GM19438 (cell line): ENCODE data around the gene AXIN1.
"Not testable (repeated sequence)": the region's sequence is repeated elsewhere in the genome, so short reads cannot be mapped to it uniquely, and the experiment has no call there.

ENCODE experiments used
- ATAC-seq: cut with Tn5 transposase; IDR thresholded peaks from one replicate; pipeline ENCODE4 v1.9.1; 2021; ENCODE audit warnings: low read depth; ENCODE audit not compliant: unreplicated experiment

AXIN1 gene

GRCh38 chr16:381789-382717 is 29.5 kb upstream of the AXIN1 start, which contains the start of gene PGAP6:
TSS of gene PGAP6 (minus strand) at chr16:381978. CDS start at chr16:381821, 157 bp downstream.
- peak; percentile 58 for ATAC-seq

- peak; percentile 13 for ATAC-seq
These were observed 28.7 kb upstream of the AXIN1 start for GRCh38 chr16:381012-381788.

- no peak for ATAC-seq
These were observed 28.2 kb upstream of the AXIN1 start for GRCh38 chr16:380762-381011.

DNA sequence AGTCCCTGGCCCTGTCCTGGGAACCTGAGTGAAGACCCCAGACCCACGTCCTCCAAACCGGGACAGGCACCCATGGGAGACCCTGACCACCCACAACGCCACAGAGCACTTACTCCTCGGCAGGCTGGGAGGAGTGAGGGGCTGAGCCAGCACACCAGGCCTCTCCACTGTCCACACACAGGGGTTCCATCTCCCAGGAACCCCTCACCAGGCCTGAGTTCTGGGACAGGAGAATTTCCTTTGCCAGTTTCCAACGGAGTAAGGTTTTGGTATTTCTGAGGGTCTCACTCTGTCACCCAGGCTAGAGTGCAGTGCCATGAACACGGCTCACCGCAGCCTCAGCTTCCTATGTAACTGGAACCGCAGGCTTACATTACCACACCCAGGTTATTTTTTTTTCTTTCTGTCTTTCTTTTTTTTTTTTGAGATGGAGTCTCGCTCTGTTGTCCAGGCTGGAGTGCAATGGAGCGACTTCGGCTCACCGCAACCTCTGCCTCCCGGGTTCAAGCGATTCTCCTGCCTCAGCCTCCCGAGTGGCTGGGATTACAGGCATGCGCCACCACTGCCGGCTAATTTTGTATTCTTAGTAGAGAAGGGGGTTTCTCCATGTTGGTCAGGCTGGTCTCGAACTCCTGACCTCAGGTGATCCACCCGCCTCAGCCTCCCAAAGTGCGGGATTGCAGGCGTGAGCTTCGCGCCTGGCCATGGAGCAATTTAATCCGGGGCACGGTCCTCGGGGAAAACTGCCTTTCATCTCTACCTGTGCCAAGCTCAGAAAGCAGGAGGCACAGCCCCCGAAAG is 27.6 kb upstream of the AXIN1 start:
- ATAC-seq, result no peak

DNA sequence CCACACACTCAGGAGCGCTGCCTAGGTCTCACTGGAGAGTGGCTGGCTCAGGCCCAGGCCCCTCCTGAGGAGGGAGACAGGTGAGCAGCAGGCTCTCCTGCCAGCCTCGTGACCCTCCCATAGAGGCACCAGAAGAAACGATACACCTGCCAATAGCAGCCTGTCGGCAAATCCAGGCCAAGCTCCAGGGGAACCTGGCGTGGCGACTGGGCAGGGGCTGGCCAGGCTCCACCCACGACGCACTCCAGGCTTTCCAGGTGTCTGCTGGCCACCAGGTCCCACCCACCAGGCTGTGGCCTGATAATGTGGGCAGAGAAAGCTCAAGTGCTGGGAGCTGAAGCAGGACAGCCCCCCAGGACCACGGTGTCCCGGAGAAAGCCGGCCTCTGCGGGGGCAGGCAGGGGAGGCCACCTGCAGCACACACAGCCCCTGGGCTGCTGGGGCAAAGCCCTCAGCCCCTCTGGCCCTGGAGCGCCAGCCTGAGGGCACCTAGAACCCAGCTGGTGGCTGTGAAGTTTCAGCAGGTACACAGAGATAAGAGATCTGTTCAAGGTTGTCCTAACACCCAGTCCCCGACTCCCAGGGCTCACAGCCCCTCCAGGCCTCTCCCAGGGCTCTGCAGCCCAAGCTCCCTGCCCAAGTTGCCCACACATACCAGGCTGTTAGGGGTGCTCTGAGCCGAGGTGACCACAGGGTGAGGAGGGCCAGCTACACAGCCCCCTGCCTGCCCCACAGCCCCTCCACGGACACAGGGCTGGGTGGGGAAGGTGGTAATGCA is 26.8 kb upstream of the AXIN1 start:
- ATAC-seq, result no peak

- no peak for ATAC-seq
These were observed 26.3 kb upstream of the AXIN1 start for GRCh38 chr16:378821-379182.

DNA sequence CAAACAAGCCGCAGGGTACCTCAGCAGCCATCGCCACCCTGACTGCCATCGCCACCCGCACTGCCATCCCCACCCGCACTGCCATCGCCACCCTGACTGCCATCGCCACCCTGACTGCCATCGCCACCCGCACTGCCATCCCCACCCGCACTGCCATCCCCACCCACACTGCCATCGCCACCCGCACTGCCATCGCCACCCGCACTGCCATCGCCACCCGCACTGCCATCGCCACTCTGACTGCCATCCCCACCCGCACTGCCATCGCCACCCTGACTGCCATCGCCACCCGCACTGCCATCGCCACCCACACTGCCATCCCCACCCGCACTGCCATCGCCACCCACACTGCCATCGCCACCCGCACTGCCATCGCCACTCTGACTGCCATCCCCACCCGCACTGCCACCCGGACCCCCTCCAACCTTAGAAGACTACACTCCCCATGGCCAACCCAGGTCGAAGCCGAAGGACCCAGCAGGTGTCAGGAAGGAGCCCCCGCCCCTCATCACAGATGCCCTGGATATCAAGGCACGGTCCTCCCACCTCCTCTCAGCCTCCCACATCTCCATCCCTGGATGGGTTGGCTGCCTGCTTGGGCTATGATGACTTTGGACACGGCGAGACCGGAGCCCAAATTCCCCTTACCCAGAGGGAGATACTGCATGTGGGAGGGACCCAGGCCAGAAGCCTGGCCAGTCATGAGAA is 25.7 kb upstream of the AXIN1 start:
- ATAC-seq, result not testable (repeated sequence)

DNA sequence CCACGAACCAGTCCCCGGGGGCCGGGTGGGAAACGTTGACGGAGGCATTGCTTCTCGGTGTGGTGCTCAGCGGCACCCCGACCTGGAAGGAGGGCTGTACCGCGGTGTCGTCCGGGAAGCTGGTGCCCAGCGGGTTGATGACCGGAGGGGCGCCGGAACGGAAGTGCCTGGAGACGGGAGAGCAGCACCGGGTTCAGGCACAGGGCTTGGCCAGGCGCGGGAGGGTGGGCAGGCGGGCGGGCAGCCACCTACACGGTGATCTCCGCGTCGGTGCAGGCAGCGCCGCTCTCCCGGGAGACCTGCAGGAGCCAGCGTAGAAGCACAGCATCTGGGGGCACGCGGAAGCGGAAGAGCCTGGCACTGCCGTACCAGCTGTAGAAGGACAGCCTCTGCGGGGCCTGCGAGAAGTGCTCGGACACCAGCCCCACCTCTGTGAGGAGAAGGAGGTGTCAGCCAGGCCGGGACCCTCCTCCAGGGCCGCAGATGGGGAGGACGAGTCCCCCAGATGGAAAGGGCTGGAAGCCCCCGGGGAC is 25.0 kb upstream of the AXIN1 start:
- ATAC-seq, result no peak

- no peak for ATAC-seq
These were observed 24.4 kb upstream of the AXIN1 start for GRCh38 chr16:376817-377418.

DNA sequence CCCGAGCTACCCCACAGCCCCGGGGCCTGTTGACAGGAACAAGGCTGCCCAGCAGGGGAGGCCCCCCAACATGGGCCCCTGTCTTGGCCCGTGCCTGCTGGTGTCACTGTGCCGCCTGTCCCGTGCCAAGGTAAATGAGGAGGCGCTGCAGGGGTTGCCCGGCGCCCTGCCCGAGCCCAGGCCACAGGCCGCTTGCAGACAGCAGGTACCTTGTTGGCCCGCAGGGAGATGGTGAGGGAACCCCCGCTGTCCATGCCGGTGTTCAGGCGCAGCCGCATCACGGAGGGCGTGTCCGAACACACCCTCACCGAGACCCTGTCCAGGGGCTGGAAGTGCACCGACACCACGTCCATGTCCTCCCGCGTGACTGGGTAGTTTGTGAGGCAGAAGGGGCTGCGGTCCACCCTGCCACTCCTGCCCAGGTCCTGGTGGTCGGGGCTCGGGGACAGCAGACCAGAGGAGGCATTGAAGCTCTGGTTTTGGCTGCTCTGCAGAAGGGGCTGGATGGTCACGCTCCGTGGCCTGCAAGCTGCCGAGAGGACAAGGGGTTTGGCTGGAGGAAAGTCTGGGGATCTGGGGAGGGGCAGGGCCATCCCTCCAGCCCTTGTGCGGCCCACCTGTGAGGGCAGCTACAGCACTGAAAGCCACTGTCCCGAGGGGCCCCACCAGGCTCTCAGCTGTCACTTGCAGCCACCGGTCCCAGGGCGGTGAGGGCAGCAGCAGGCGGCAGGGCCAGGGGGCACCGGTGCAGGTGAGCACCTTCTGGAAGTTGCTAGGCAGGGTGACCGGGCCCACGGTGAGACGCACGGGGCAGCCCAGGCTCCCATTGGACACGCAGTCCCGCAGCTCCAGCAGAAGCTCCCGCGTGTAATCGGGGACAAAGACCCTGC is 23.6 kb upstream of the AXIN1 start:
- ATAC-seq, result no peak

- no peak for ATAC-seq
These were observed 22.7 kb upstream of the AXIN1 start for GRCh38 chr16:375212-375611.

DNA sequence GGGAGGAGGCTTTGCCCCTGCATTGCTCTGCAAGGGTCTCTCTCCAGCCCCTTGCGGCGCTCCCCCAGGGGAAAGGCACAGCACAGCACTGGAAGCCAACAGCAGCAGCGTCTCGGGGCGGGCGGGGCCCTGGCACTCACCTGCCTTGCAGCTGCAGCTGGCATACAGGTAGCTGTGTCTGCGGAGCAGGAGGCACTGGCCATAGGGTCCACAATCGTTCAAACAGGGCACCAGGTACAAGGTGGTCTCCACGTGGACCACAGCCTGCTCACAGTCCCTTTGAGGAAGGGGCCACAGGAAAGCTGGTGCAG is 22.0 kb upstream of the AXIN1 start:
- no peak for ATAC-seq

- no peak for ATAC-seq
These were observed 21.5 kb upstream of the AXIN1 start for GRCh38 chr16:373848-374615.

- no peak for ATAC-seq
These were observed 20.6 kb upstream of the AXIN1 start for GRCh38 chr16:373020-373598.

- no peak for ATAC-seq
These were observed 19.9 kb upstream of the AXIN1 start for GRCh38 chr16:372302-372983.

- no peak for ATAC-seq
These were observed 19.2 kb upstream of the AXIN1 start for GRCh38 chr16:371515-372301.
